Naive thymus-derived CD8-positive, alpha-beta T cell (primary cell): ENCODE data around the gene KIF26A. TPM values are rescaled to one million over a fixed set of nuclear protein-coding genes. Genes with fewer than 3 reads are reported as not detected.

ENCODE experiments used
- ATAC-seq, 2 donors: fragments of 150-1000 bp; cut with Tn5 transposase in 1 of 2; sonication (Bioruptor Pico), chemical (Tn5 transposase) in 1 of 2; 1 replicate in 1 of 2; 2 replicates in 1 of 2; pipeline ENCODE4 v1.10.0; 2021; ENCODE audit warnings: mild to moderate bottlenecking in 2 of 2, moderate library complexity in 2 of 2
- POLR2A ChIA-PET: fragments of 350-600 bp; sonication (Branson Sonifier 250); formaldehyde crosslinking; loops from one replicate; lab custom pipeline; 2021; ENCODE audit warnings: antibody characterized with exemption; lab: Charles Lee
- DNase-seq, 10 donors: peaks; one replicate each; pipeline versions ENCODE4 v3.0.0 to v3.0.0-alpha.2; 2020 to 2022
- H3K27ac Mint-ChIP-seq, 10 donors: one replicate each; pipeline ENCODE4 v1.8.0; 2020 to 2022; ENCODE audit warnings: mild to moderate bottlenecking in 10 of 10, mixed read lengths in 10 of 10, moderate library complexity in 4 of 10, inconsistent platforms in 1 of 10
- H3K27me3 Mint-ChIP-seq, 5 donors: one replicate each; pipeline ENCODE4 v1.8.0; 2021 to 2022; ENCODE audit warnings: mixed read lengths in 5 of 5
- H3K36me3 Mint-ChIP-seq, 3 donors: one replicate each; pipeline ENCODE4 v1.8.0; 2020 to 2022; ENCODE audit warnings: mixed read lengths in 3 of 3, mild to moderate bottlenecking in 2 of 3, inconsistent platforms in 1 of 3
- H3K4me1 Mint-ChIP-seq, 4 donors: one replicate each; pipeline ENCODE4 v1.8.0; 2021 to 2022; ENCODE audit warnings: mixed read lengths in 4 of 4
- H3K4me3 Mint-ChIP-seq, 10 donors: one replicate each; pipeline ENCODE4 v1.8.0; 2020 to 2022; ENCODE audit warnings: mild to moderate bottlenecking in 10 of 10, mixed read lengths in 10 of 10, moderate library complexity in 6 of 10, inconsistent platforms in 1 of 10
- H3K9me3 Mint-ChIP-seq, 9 donors: one replicate each; pipeline ENCODE4 v1.8.0; 2020 to 2022; ENCODE audit warnings: mixed read lengths in 9 of 9, mild to moderate bottlenecking in 3 of 9, inconsistent platforms in 1 of 9, moderate library complexity in 1 of 9
- polyA plus RNA-seq, 3 donors: library from polyadenylated mRNA; unstranded; fragments of 300-500 nt; fragmentation: Illumina TruSeq; gene quantifications; one replicate each; pipeline ENCODE4 v1.2.3, GENCODE V29; 2021
- total RNA-seq, 8 experiments: library from RNA in 2 of 8; stranded (reverse) in 2 of 8; gene quantifications; one replicate each; pipeline ENCODE4 v1.2.3 and lab custom pipeline; 2021 to 2026

Gene KIF26A
- total and polyA plus RNA-seq, 5 experiments from 2014 or later, result 0.10 to 0.11 TPM; not detected in 3

- peaks cover 0 to 3% (median under 1%) of the 10 kb centered on the region in 4 donors for H3K4me1 Mint-ChIP-seq
- peaks cover 0 to 1% (median 0%) of the 10 kb centered on the region in 9 donors for H3K9me3 Mint-ChIP-seq
- DNase-seq (peak in 1 of 10 donors; percentile 57), ATAC-seq (no peak)
- no peak overlapping the region for H3K4me3 Mint-ChIP-seq
- H3K36me3 Mint-ChIP-seq, result peaks cover 0 to 5% (median 0%) of the 10 kb centered on the region in 3 donors
- peaks cover 3 to 52% (median 33%) of the 10 kb centered on the region in 5 donors for H3K27me3 Mint-ChIP-seq
- POLR2A ChIA-PET, result no interaction called here
- H3K27ac Mint-ChIP-seq, result no peak overlapping the region
Observed at GRCh38 chr14:104118006-104118844, 20.2 kb upstream of the KIF26A start.

DNA sequence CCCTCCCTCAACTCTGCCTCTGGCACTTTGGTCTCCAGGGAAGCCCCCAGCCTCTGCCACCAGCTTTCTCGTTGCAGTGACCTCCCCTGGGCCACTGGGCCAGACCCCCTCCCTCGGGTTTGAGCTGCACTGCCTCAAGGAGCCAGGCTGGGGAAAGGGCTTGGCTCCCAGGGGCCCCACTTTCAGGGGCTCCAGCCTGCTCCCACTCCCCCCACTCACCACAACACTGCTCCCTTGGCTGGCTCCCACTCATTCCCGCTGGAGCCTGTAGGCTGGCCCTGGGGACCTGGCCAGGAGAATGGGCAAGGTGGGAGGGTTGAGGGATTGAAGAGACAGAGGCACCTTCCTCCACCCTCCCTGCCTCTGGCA lies 19.3 kb upstream of the KIF26A start:
- Mint-ChIP-seq H3K27me3 (peaks cover 6 to 56% (median 38%) of the 10 kb centered on the region in 5 donors), H3K36me3 (peaks cover 2 to 6% (median 5%) of the 10 kb centered on the region in 3 donors), H3K4me1 (peaks cover 0 to 3% (median under 1%) of the 10 kb centered on the region in 4 donors), H3K27ac (no peak overlapping the region), H3K4me3 (no peak overlapping the region), H3K9me3 (peaks cover 0 to 8% (median 4%) of the 10 kb centered on the region in 9 donors)
- POLR2A ChIA-PET, result no interaction called here
- ATAC-seq (no peak), DNase-seq (peak in 1 of 10 donors; percentile 26)

DNA sequence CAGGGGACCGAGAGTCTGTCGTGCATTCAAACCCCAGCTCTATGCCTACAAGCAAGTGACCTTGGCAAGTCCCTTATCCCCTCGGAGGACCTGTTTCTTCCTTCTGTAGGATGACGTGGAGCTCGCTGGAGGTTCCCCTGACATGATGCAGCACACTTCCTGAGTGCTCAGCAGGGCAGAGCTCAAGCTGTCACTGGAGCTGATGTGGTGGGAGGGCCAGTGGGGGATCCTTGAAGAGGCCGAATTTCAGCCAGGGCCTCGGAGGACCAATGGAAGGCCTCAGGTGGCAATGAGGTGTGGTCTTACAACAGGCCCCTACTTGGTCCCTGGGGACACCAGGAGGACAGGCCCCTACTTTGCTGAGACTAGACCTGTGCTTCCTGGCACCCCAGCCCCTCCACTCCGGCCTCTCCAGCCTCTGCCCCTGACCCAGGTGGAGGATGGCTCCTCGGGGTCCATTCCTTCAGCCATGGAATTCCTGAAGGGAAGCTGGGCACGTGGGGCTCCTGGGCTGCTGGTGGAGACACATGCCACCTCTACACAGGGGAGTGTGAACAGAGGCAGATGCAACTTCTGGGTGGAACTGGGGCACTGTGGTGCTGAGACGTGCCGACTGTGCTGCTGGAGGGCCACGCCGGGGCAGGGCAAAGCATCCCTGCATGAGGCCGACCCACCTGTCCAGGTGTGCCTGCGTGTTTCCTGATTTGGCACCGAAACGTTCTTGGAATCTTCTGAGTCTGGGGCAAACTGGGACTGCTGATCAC lies 18.7 kb upstream of the KIF26A start:
- ATAC-seq (no peak), DNase-seq (peak in 1 of 10 donors; percentile 50)
- POLR2A ChIA-PET, result no interaction called here
- Mint-ChIP-seq H3K9me3 (peaks cover 0 to 13% (median 5%) of the 10 kb centered on the region in 9 donors), H3K27ac (no peak overlapping the region), H3K4me1 (peaks cover 0 to 3% (median under 1%) of the 10 kb centered on the region in 4 donors), H3K27me3 (peaks cover 7 to 55% (median 36%) of the 10 kb centered on the region in 5 donors), H3K36me3 (peaks cover 2 to 8% (median 5%) of the 10 kb centered on the region in 3 donors), H3K4me3 (peak overlapping the region in 2 of 10 donors; percentile 45 to 54)

DNA sequence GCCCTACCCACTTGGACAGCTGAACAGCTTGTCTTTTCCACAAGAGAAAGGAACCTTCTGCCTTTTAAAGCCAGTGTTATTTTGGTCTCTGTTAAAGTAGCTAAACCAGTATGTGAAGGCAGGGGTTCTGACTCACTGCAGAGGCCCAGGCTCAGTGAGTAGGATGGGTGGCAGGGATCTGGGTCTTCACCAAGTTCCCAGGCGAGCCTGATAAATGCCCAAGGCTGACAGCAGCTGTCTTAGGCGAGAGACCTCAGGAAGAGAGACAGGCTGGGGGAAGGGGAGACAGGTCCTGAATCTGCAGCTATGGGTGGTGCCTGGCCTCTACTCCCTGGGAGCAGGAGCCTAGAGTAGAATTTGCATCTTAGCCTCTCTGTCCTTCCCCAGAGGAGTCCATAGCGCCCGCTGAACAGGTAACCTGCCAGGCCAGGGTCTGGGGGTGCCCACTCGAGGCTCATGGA lies 18.1 kb upstream of the KIF26A start:
- Mint-ChIP-seq H3K36me3 (peaks cover 5 to 13% (median 6%) of the 10 kb centered on the region in 3 donors), H3K9me3 (peaks cover 0 to 19% (median 10%) of the 10 kb centered on the region in 9 donors), H3K27me3 (peaks cover 10 to 54% (median 31%) of the 10 kb centered on the region in 5 donors), H3K4me1 (peaks cover 0 to 3% (median under 1%) of the 10 kb centered on the region in 4 donors), H3K27ac (no peak overlapping the region), H3K4me3 (peak overlapping the region in 1 of 10 donors; percentile 54)
- DNase-seq, result peak in 1 of 10 donors; percentile 48
- POLR2A ChIA-PET, result no interaction called here
- no peak for ATAC-seq

GRCh38 chr14:104121142-104121541 lies 17.2 kb upstream of the KIF26A start:
- Mint-ChIP-seq H3K27ac (no peak overlapping the region), H3K4me3 (no peak overlapping the region), H3K27me3 (peaks cover 12 to 53% (median 29%) of the 10 kb centered on the region in 5 donors), H3K4me1 (peaks cover 0 to 1% (median 0%) of the 10 kb centered on the region in 4 donors), H3K9me3 (peaks cover 0 to 27% (median 13%) of the 10 kb centered on the region in 9 donors), H3K36me3 (peaks cover 0 to 22% (median 7%) of the 10 kb centered on the region in 3 donors)
- no peak for ATAC-seq
- POLR2A ChIA-PET, result no interaction called here
- DNase-seq, result peak in 1 of 10 donors; percentile 9

DNA sequence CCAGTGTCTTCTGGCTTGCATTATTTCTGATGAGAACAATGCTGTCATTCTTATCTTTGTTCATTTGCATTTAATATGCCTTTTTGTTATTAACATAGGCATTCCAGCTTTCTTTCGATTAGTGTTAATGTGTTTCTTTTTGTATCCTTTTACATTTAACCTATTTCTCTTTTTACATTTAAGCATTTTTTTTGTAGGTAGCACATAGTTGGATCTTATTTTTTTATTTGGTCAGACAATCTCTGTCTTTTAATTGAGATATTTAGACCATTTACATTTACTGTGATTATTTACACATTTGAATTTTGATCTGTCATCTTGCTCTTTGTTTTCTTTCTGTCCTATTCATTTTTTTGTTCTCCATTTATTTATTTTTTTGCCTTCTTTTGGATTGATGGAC lies 14.5 kb upstream of the KIF26A start:
- ATAC-seq, result no peak
- no peak for DNase-seq
- Mint-ChIP-seq H3K36me3 (peaks cover 3 to 37% (median 7%) of the 10 kb centered on the region in 3 donors), H3K4me1 (no peaks in the 10 kb centered on the region), H3K9me3 (peaks cover 0 to 49% (median 23%) of the 10 kb centered on the region in 9 donors), H3K27ac (no peak overlapping the region), H3K4me3 (no peak overlapping the region), H3K27me3 (peaks cover 19 to 69% (median 35%) of the 10 kb centered on the region in 5 donors)
- POLR2A ChIA-PET, result no interaction called here

DNA sequence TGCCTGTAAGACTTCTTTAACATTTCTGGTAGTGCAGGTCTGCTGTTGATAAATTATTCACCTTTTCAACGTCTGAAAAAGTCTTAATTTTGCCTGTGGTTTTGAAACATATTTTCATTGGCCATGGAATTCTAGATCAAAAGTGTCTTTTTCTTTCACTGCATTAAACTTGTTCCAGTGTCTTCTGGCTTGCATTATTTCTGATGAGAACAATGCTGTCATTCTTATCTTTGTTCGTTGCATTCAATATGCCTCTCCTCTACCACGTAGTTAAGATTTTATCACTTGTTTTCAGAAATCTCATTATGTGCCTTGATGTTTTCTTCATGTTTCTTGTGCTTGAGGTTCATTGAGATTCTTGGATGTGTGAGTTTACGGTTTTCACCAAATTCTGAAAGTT lies 13.4 kb upstream of the KIF26A start:
- POLR2A ChIA-PET, result no interaction called here
- Mint-ChIP-seq H3K36me3 (peaks cover 3 to 45% (median 16%) of the 10 kb centered on the region in 3 donors), H3K27me3 (peaks cover 20 to 74% (median 38%) of the 10 kb centered on the region in 5 donors), H3K4me1 (no peaks in the 10 kb centered on the region), H3K27ac (no peak overlapping the region), H3K4me3 (no peak overlapping the region), H3K9me3 (peaks cover 9 to 61% (median 33%) of the 10 kb centered on the region in 9 donors)
- ATAC-seq (no peak), DNase-seq (no peak)

GRCh38 chr14:104126753-104127152 lies 11.6 kb upstream of the KIF26A start:
- Mint-ChIP-seq H3K27me3 (peaks cover 21 to 90% (median 36%) of the 10 kb centered on the region in 5 donors), H3K27ac (no peak overlapping the region), H3K9me3 (peaks cover 14 to 71% (median 33%) of the 10 kb centered on the region in 9 donors), H3K4me1 (no peaks in the 10 kb centered on the region), H3K36me3 (peaks cover 3 to 47% (median 17%) of the 10 kb centered on the region in 3 donors), H3K4me3 (no peak overlapping the region)
- DNase-seq (peak in 1 of 10 donors; percentile 8), ATAC-seq (no peak)
- POLR2A ChIA-PET, result no interaction called here

DNA sequence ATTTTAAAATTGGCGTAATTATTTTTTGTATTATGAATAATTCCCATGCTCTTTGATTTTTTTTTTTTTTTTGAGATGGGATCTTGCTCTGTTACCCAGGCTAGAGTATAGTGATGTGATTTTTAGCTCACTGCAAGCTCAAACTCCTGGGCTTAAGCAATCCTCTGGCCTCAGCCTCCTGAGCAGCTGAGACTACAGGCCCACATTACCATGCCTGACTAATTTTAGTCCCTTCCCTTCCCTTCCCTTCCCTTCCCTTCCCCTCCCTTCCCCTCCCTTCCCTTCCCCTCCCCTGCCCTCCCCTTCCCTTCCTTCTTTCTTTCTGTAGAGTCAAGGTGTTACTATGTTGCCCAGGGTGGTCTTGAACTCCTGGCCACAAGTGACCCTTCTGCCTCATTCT lies 9.4 kb upstream of the KIF26A start:
- DNase-seq (no peak), ATAC-seq (no peak)
- Mint-ChIP-seq H3K27ac (no peak overlapping the region), H3K36me3 (peaks cover 3 to 43% (median 15%) of the 10 kb centered on the region in 3 donors), H3K4me3 (no peak overlapping the region), H3K9me3 (peaks cover 13 to 65% (median 28%) of the 10 kb centered on the region in 9 donors), H3K4me1 (no peaks in the 10 kb centered on the region), H3K27me3 (peaks cover 19 to 92% (median 46%) of the 10 kb centered on the region in 5 donors)
- POLR2A ChIA-PET, result no interaction called here

DNA sequence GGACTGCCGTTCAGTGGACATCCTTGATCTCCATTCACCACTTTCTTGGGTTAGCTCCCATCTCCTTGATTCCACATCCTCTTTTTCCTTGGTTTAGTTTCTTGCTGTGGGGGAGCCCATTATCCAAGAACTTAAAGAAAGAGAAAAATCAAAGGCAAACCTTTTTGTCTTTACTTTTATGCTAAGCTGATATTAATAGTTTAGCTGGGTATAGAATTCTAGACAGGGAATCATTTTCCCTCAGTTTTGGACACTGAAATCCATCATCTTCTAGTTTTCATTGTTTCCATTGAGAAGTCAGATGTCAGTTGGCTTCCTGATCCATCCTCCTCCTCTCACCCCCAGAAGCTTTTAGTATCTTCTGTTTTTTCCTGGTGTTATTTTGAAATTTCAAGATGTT lies 8.8 kb upstream of the KIF26A start:
- POLR2A ChIA-PET, result no interaction called here

GRCh38 chr14:104130974-104131651 lies 7.3 kb upstream of the KIF26A start:
- peaks cover 14 to 93% (median 54%) of the 10 kb centered on the region in 5 donors for H3K27me3 Mint-ChIP-seq
- POLR2A ChIA-PET, result no interaction called here
- H3K27ac Mint-ChIP-seq, result peak overlapping the region in 1 of 10 donors; percentile 47
- ATAC-seq, result no peak
- H3K36me3 Mint-ChIP-seq, result peaks cover 3 to 26% (median 10%) of the 10 kb centered on the region in 3 donors
- peak overlapping the region in 1 of 10 donors; percentile 45 for H3K4me3 Mint-ChIP-seq
- H3K4me1 Mint-ChIP-seq, result peaks cover 0 to 2% (median 1%) of the 10 kb centered on the region in 4 donors
- peak in 2 of 10 donors; percentile 6 to 49 for DNase-seq
- H3K9me3 Mint-ChIP-seq, result peaks cover 7 to 47% (median 19%) of the 10 kb centered on the region in 9 donors

More for the DNA sequence above, 8.8 kb upstream of the KIF26A start:
- ATAC-seq (no peak), DNase-seq (no peak)
- Mint-ChIP-seq H3K27ac (no peak overlapping the region), H3K9me3 (peaks cover 11 to 61% (median 24%) of the 10 kb centered on the region in 9 donors), H3K4me3 (no peak overlapping the region), H3K4me1 (no peaks in the 10 kb centered on the region), H3K36me3 (peaks cover 3 to 39% (median 15%) of the 10 kb centered on the region in 3 donors), H3K27me3 (peaks cover 17 to 92% (median 51%) of the 10 kb centered on the region in 5 donors)
